Fibroblast of lung (primary cell): ENCODE data around the gene HIPK1. TPM values are rescaled to one million over a fixed set of nuclear protein-coding genes. Genes with fewer than 3 reads are reported as not detected.

Experiments
- DNase-seq, 2 donors: peaks; one replicate each; pipeline versions ENCODE4 v3.0.0 to v3.0.0-alpha.2; 2010; ENCODE audit warnings: low read depth in 2 of 2
- H2AFZ ChIP-seq: 2 replicates; pipeline ENCODE4 v1.5.1; 2012; ENCODE audit warnings: low read length, control low read depth, inconsistent platforms
- H3K27ac ChIP-seq: 2 replicates; pipeline ENCODE4 v1.5.1; 2011; ENCODE audit warnings: low read length, control low read depth; ENCODE audit not compliant: insufficient read depth
- H3K27me3 ChIP-seq: 2 replicates; pipeline ENCODE4 v1.5.1; 2011; ENCODE audit warnings: mild to moderate bottlenecking, low read length; ENCODE audit not compliant: control insufficient read depth, insufficient read depth
- H3K36me3 ChIP-seq: 2 replicates; pipeline ENCODE4 v1.5.1; 2011; ENCODE audit warnings: low read length; ENCODE audit not compliant: control insufficient read depth, insufficient read depth
- H3K4me1 ChIP-seq: 2 replicates; pipeline ENCODE4 v1.5.1; 2011; ENCODE audit warnings: low read length; ENCODE audit not compliant: control insufficient read depth, insufficient read depth; ENCODE audit errors: extremely low read depth
- H3K4me2 ChIP-seq: 2 replicates; pipeline ENCODE4 v1.5.1; 2011; ENCODE audit warnings: low read length, control low read depth; ENCODE audit not compliant: insufficient read depth; ENCODE audit errors: extremely low read depth
- H3K4me3 ChIP-seq, 4 experiments: fragments of 200-600 bp in 1 of 4; sonication (generic) in 1 of 4; replicated peaks in 1 of 4; 2 replicates each; pipeline ENCODE4 v1.5.1; 2011 to 2016; ENCODE audit warnings: low read length in 4 of 4, low read depth in 3 of 4, mild to moderate bottlenecking in 3 of 4, control low read depth in 2 of 4, inconsistent platforms in 1 of 4, mixed read lengths in 1 of 4; ENCODE audit not compliant: insufficient read depth in 1 of 4; ENCODE audit errors: control extremely low read depth in 1 of 4
- H3K79me2 ChIP-seq: 2 replicates; pipeline ENCODE4 v1.5.1; 2012; ENCODE audit warnings: mild to moderate bottlenecking, low read length, inconsistent platforms; ENCODE audit not compliant: control insufficient read depth, insufficient read depth
- H3K9ac ChIP-seq: 2 replicates; pipeline ENCODE4 v1.5.1; 2011; ENCODE audit warnings: mild to moderate bottlenecking, low read length, control low read depth; ENCODE audit not compliant: insufficient read depth
- H3K9me3 ChIP-seq: 2 replicates; pipeline ENCODE4 v1.5.1; 2012; ENCODE audit warnings: low read depth, low read length; ENCODE audit not compliant: control insufficient read depth, insufficient read depth
- H4K20me1 ChIP-seq: 2 replicates; pipeline ENCODE4 v1.5.1; 2011; ENCODE audit warnings: low read length; ENCODE audit not compliant: control insufficient read depth, insufficient read depth; ENCODE audit errors: extremely low read depth
- CTCF ChIP-seq, 2 donors: IDR thresholded peaks in 1 of 2; conservative IDR thresholded peaks in 1 of 2; 1 replicate in 1 of 2; 2 replicates in 1 of 2; pipeline ENCODE4 v1.5.1; 2011 to 2012; ENCODE audit warnings: low read length in 2 of 2, control low read depth in 1 of 2, inconsistent platforms in 1 of 2, low read depth in 1 of 2, mild to moderate bottlenecking in 1 of 2
- EZH2 ChIP-seq: IDR thresholded peaks from 2 replicates; pipeline ENCODE4 v1.5.1; 2012; ENCODE audit warnings: low read length, control low read depth, mild to moderate bottlenecking; ENCODE audit errors: missing control alignments
- polyA plus RNA-seq, 2 donors: library from polyadenylated mRNA; depleted of rRNA in 1 of 2; stranded (reverse) in 1 of 2; unstranded in 1 of 2; fragments of >200 nt; gene quantifications; 2 replicates each; pipeline ENCODE4 v1.2.1, GENCODE V29; 2011 to 2012; ENCODE audit warnings: missing spikeins in 1 of 2
- total RNA-seq: library from RNA; depleted of rRNA; stranded (reverse); fragments of >200 nt; gene quantifications from 2 replicates; pipeline ENCODE4 v1.2.1, GENCODE V29; 2014

HIPK1 gene
- total and polyA plus RNA-seq, 2 donors (not counting 1 experiment from before 2014, with no cell fraction given): 19.8 to 28.5 TPM

- no peak overlapping the region for H3K9ac ChIP-seq
- H3K36me3 ChIP-seq: no peaks in the 10 kb centered on the region
- H3K79me2 ChIP-seq: no peaks in the 10 kb centered on the region
- no peak overlapping the region for H3K4me3 ChIP-seq
- H3K9me3 ChIP-seq: no peaks in the 10 kb centered on the region
- H3K4me2 ChIP-seq: no peak overlapping the region
- H4K20me1 ChIP-seq: no peaks in the 10 kb centered on the region
- H3K27me3 ChIP-seq: no peaks in the 10 kb centered on the region
- H2AFZ ChIP-seq: no peak overlapping the region
- no peak for DNase-seq
- no peak overlapping the region for H3K27ac ChIP-seq
- no peaks in the 10 kb centered on the region for H3K4me1 ChIP-seq
- TF ChIP-seq CTCF (conservative IDR thresholded peaks at IDR 0.05 in 1 of 2, IDR thresholded peaks at IDR 0.05 in 1 of 2; ENCODE audit: low read depth in 1 of 2, low read length in 2 of 2): no peak
- no peak for TF ChIP-seq EZH2
Observed at GRCh38 chr1:113990961-113991360, 61.8 kb downstream of the HIPK1 start.

GRCh38 chr1:113991467-113991997, 62.4 kb downstream of the HIPK1 start:
- H2AFZ ChIP-seq: no peak overlapping the region
- H3K27ac ChIP-seq: no peak overlapping the region
- TF ChIP-seq EZH2: no peak
- no peaks in the 10 kb centered on the region for H3K27me3 ChIP-seq
- H3K4me3 ChIP-seq: no peak overlapping the region
- H3K36me3 ChIP-seq: no peaks in the 10 kb centered on the region
- H3K79me2 ChIP-seq: no peaks in the 10 kb centered on the region
- H3K9ac ChIP-seq: no peak overlapping the region
- H3K4me2 ChIP-seq: no peak overlapping the region
- no peaks in the 10 kb centered on the region for H3K9me3 ChIP-seq
- no peaks in the 10 kb centered on the region for H3K4me1 ChIP-seq
- no peak for DNase-seq
- no peaks in the 10 kb centered on the region for H4K20me1 ChIP-seq

GRCh38 chr1:113993072-113993471, 63.9 kb downstream of the HIPK1 start:
- H2AFZ ChIP-seq: no peak overlapping the region

More at GRCh38 chr1:113993072-113993471, 63.9 kb downstream of the HIPK1 start:
- Histone ChIP-seq H3K4me1 (no peaks in the 10 kb centered on the region), H3K9ac (no peak overlapping the region), H3K4me3 (no peak overlapping the region), H4K20me1 (no peaks in the 10 kb centered on the region), H3K9me3 (no peaks in the 10 kb centered on the region), H3K79me2 (no peaks in the 10 kb centered on the region), H3K27ac (no peak overlapping the region), H3K4me2 (no peak overlapping the region), H3K27me3 (no peaks in the 10 kb centered on the region), H3K36me3 (no peaks in the 10 kb centered on the region)
- no peak for DNase-seq
- TF ChIP-seq EZH2 (no peak), CTCF (conservative IDR thresholded peaks at IDR 0.05 in 1 of 2, IDR thresholded peaks at IDR 0.05 in 1 of 2; ENCODE audit: low read depth in 1 of 2, low read length in 2 of 2) (no peak)
